Activated T-helper 2 cell treated with anti-CD3 and anti-CD28 coated beads, Interferon-gamma antibody, Interleukin-2, Interleukin-4, amounts not matched to agents 10 μg/mL and 5 μg/mL and 100 μg/mL, durations not matched to agents 14 hours and 24 hours and 36 hours (primary cell): Measurements from ENCODE around the gene GALNTL6. TPM values are rescaled to one million over a fixed set of nuclear protein-coding genes. Genes with fewer than 3 reads are reported as not detected.
"Not testable (repeated sequence)": the region's sequence is repeated elsewhere in the genome, so short reads cannot be mapped to it uniquely, and the experiment has no call there.

ENCODE experiments used
- DNase-seq: peaks from one replicate; pipeline ENCODE4 v3.0.0; 2021; ENCODE audit warnings: low spot score
- H3K27ac Mint-ChIP-seq: one replicate; pipeline ENCODE4 v1.8.0; 2021; ENCODE audit warnings: mixed read lengths
- H3K27me3 Mint-ChIP-seq: one replicate; pipeline ENCODE4 v1.8.0; 2021; ENCODE audit warnings: low read depth, mixed read lengths
- H3K36me3 Mint-ChIP-seq: one replicate; pipeline ENCODE4 v1.8.0; 2021; ENCODE audit warnings: low read depth, mixed read lengths
- H3K4me1 Mint-ChIP-seq: one replicate; pipeline ENCODE4 v1.8.0; 2021; ENCODE audit warnings: low read depth, mixed read lengths
- H3K4me3 Mint-ChIP-seq: one replicate; pipeline ENCODE4 v1.8.0; 2021; ENCODE audit warnings: low read depth, mild to moderate bottlenecking, moderate library complexity, mixed read lengths
- H3K9me3 Mint-ChIP-seq: one replicate; pipeline ENCODE4 v1.8.0; 2021; ENCODE audit warnings: mixed read lengths
- intact Hi-C: fragments of 100-400 bp; cut with micrococcal nuclease; formaldehyde crosslinking; loops from one replicate; pipeline ENCODE4 v1.15.1; 2023
- total RNA-seq: library from RNA; stranded (reverse); gene quantifications from 2 replicates; pipeline ENCODE4 v1.2.3, GENCODE V29; 2022

Gene GALNTL6
- total RNA-seq, 1 donor from 2014 or later = not detected

- no peak for DNase-seq
- H3K4me1 Mint-ChIP-seq = no peaks in the 10 kb centered on the region
- H3K27ac Mint-ChIP-seq = no peak overlapping the region
These were observed 597.9 kb downstream of the GALNTL6 start for GRCh38 chr4:172411149-172411548.

GRCh38 chr4:172412851-172413580, 599.8 kb downstream of the GALNTL6 start:
- DNase-seq = no peak
- Mint-ChIP-seq H3K27ac (no peak overlapping the region), H3K27me3 (no peaks in the 10 kb centered on the region), H3K9me3 (no peaks in the 10 kb centered on the region), H3K36me3 (no peaks in the 10 kb centered on the region), H3K4me1 (no peaks in the 10 kb centered on the region), H3K4me3 (no peak overlapping the region)
- intact Hi-C loops = no loop called here

More at GRCh38 chr4:172411149-172411548, 597.9 kb downstream of the GALNTL6 start:
- intact Hi-C loops = no loop called here
- Mint-ChIP-seq H3K9me3 (no peaks in the 10 kb centered on the region), H3K4me3 (no peak overlapping the region), H3K27me3 (no peaks in the 10 kb centered on the region), H3K36me3 (no peaks in the 10 kb centered on the region)

GRCh38 chr4:172428979-172429378, 615.8 kb downstream of the GALNTL6 start:
- intact Hi-C loops, DNase-seq, H3K9me3 Mint-ChIP-seq, H3K4me1 Mint-ChIP-seq, H3K36me3 Mint-ChIP-seq, H3K27ac Mint-ChIP-seq, H3K4me3 Mint-ChIP-seq, H3K27me3 Mint-ChIP-seq: not testable (repeated sequence)

- H3K27ac Mint-ChIP-seq = no peak overlapping the region
- H3K4me1 Mint-ChIP-seq = no peaks in the 10 kb centered on the region
- intact Hi-C loops = no loop called here
- no peak for DNase-seq
- no peaks in the 10 kb centered on the region for H3K36me3 Mint-ChIP-seq
- H3K9me3 Mint-ChIP-seq = peaks cover 3% of the 10 kb centered on the region
- no peaks in the 10 kb centered on the region for H3K27me3 Mint-ChIP-seq
- no peak overlapping the region for H3K4me3 Mint-ChIP-seq
These were observed 667.3 kb downstream of the GALNTL6 start for GRCh38 chr4:172480471-172480870.

GRCh38 chr4:172481802-172482508, 668.8 kb downstream of the GALNTL6 start:
- DNase-seq = no peak
- intact Hi-C loops = no loop called here
- no peaks in the 10 kb centered on the region for H3K36me3 Mint-ChIP-seq
- H3K4me1 Mint-ChIP-seq = no peaks in the 10 kb centered on the region
- no peak overlapping the region for H3K27ac Mint-ChIP-seq
- H3K27me3 Mint-ChIP-seq = no peaks in the 10 kb centered on the region
- H3K4me3 Mint-ChIP-seq = no peak overlapping the region
- H3K9me3 Mint-ChIP-seq = peaks cover 3% of the 10 kb centered on the region

- no peak overlapping the region for H3K27ac Mint-ChIP-seq
- intact Hi-C loops = no loop called here
- H3K27me3 Mint-ChIP-seq = no peaks in the 10 kb centered on the region
- DNase-seq = no peak
- H3K9me3 Mint-ChIP-seq = no peaks in the 10 kb centered on the region
- H3K4me3 Mint-ChIP-seq = no peak overlapping the region
- H3K36me3 Mint-ChIP-seq = no peaks in the 10 kb centered on the region
- H3K4me1 Mint-ChIP-seq = no peaks in the 10 kb centered on the region
These were observed 671.8 kb downstream of the GALNTL6 start for GRCh38 chr4:172485007-172485406.

GRCh38 chr4:172486531-172486930, 673.3 kb downstream of the GALNTL6 start:
- intact Hi-C loops = no loop called here
- H3K27ac Mint-ChIP-seq = no peak overlapping the region
- H3K4me1 Mint-ChIP-seq = no peaks in the 10 kb centered on the region
- H3K4me3 Mint-ChIP-seq = no peak overlapping the region
- H3K27me3 Mint-ChIP-seq = no peaks in the 10 kb centered on the region
- H3K36me3 Mint-ChIP-seq = no peaks in the 10 kb centered on the region
- H3K9me3 Mint-ChIP-seq = no peaks in the 10 kb centered on the region
- no peak for DNase-seq

- Mint-ChIP-seq H3K4me3 (no peak overlapping the region), H3K4me1 (no peaks in the 10 kb centered on the region), H3K36me3 (no peaks in the 10 kb centered on the region), H3K27ac (no peak overlapping the region), H3K27me3 (no peaks in the 10 kb centered on the region), H3K9me3 (no peaks in the 10 kb centered on the region)
- DNase-seq = no peak
- intact Hi-C loops = no loop called here
These were observed 676.7 kb downstream of the GALNTL6 start for GRCh38 chr4:172489861-172490260.

GRCh38 chr4:172495769-172496168, 682.6 kb downstream of the GALNTL6 start:
- DNase-seq = no peak
- Mint-ChIP-seq H3K27ac (no peak overlapping the region), H3K36me3 (no peaks in the 10 kb centered on the region), H3K4me3 (no peak overlapping the region), H3K9me3 (no peaks in the 10 kb centered on the region), H3K27me3 (no peaks in the 10 kb centered on the region), H3K4me1 (no peaks in the 10 kb centered on the region)
- intact Hi-C loops = no loop called here

GRCh38 chr4:172497321-172497720, 684.1 kb downstream of the GALNTL6 start:
- Mint-ChIP-seq H3K4me3 (no peak overlapping the region), H3K36me3 (no peaks in the 10 kb centered on the region), H3K27me3 (no peaks in the 10 kb centered on the region), H3K9me3 (no peaks in the 10 kb centered on the region), H3K4me1 (no peaks in the 10 kb centered on the region), H3K27ac (no peak overlapping the region)
- intact Hi-C loops = no loop called here
- no peak for DNase-seq

- Mint-ChIP-seq H3K4me3 (no peak overlapping the region), H3K4me1 (no peaks in the 10 kb centered on the region), H3K9me3 (no peaks in the 10 kb centered on the region), H3K36me3 (no peaks in the 10 kb centered on the region), H3K27ac (no peak overlapping the region), H3K27me3 (no peaks in the 10 kb centered on the region)
- no peak for DNase-seq
- intact Hi-C loops = no loop called here
These were observed 700.8 kb downstream of the GALNTL6 start for GRCh38 chr4:172514011-172514410.

- H3K36me3 Mint-ChIP-seq = no peaks in the 10 kb centered on the region
- no peaks in the 10 kb centered on the region for H3K4me1 Mint-ChIP-seq
- no peak overlapping the region for H3K4me3 Mint-ChIP-seq
- no peak for DNase-seq
- no peak overlapping the region for H3K27ac Mint-ChIP-seq
- no peaks in the 10 kb centered on the region for H3K27me3 Mint-ChIP-seq
- H3K9me3 Mint-ChIP-seq = no peaks in the 10 kb centered on the region
- intact Hi-C loops = no loop called here
These were observed 701.6 kb downstream of the GALNTL6 start for GRCh38 chr4:172514801-172515200.

GRCh38 chr4:172515266-172515879, 702.2 kb downstream of the GALNTL6 start:
- Mint-ChIP-seq H3K27me3 (no peaks in the 10 kb centered on the region), H3K4me3 (no peak overlapping the region), H3K36me3 (no peaks in the 10 kb centered on the region), H3K9me3 (no peaks in the 10 kb centered on the region), H3K4me1 (no peaks in the 10 kb centered on the region), H3K27ac (no peak overlapping the region)
- DNase-seq = no peak
- intact Hi-C loops = no loop called here
